ENCODE results near the gene ZFYVE19.

Gene ZFYVE19, protein sequence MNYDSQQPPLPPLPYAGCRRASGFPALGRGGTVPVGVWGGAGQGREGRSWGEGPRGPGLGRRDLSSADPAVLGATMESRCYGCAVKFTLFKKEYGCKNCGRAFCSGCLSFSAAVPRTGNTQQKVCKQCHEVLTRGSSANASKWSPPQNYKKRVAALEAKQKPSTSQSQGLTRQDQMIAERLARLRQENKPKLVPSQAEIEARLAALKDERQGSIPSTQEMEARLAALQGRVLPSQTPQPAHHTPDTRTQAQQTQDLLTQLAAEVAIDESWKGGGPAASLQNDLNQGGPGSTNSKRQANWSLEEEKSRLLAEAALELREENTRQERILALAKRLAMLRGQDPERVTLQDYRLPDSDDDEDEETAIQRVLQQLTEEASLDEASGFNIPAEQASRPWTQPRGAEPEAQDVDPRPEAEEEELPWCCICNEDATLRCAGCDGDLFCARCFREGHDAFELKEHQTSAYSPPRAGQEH

DNA sequence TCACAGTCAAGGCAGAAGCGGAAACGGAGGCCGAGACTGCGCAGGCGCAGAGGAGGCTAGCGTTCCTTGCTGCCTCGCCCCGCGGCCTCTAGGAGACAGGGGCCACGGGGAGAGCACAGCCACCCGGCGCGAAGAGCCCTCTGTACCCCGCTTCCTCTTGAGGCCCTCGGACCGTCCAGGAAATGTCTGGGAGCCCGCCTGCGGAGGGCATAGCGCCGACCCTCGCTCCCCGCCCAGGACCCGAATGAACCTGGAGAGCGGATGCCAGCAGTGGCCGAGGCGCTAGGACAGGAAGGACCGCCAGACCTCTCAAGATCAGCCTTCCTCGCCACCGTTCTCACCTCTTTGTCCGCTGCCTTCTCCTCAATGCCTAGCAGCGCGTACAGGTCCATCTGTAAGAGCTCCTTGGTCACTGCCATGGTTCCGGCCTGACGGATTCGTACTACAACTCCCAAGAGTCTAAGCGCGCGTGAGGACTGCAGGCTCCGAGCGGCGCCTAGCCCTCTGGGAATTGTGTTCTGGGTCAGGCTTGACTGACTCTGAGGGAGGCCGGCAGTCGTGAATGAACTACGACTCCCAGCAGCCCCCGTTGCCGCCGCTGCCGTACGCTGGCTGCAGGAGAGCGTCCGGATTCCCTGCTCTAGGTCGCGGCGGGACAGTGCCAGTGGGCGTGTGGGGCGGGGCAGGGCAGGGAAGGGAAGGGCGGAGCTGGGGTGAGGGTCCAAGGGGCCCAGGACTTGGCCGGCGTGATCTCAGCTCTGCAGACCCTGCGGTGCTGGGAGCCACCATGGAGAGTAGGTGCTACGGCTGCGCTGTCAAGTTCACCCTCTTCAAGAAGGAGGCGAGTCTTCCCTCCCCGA lies at the start of gene ZFYVE19, which contains the start of gene DNAJC17:
Gene ZFYVE19 (plus strand): TSS at position 62 of the 860 bp plus-strand sequence. CDS start 501 bp downstream, at position 563.
Gene DNAJC17 (minus strand): TSS at position 446 of the 860 bp plus-strand sequence. CDS start 27 bp downstream, at position 419.
- DNase-seq = peak; percentile 98

DNA sequence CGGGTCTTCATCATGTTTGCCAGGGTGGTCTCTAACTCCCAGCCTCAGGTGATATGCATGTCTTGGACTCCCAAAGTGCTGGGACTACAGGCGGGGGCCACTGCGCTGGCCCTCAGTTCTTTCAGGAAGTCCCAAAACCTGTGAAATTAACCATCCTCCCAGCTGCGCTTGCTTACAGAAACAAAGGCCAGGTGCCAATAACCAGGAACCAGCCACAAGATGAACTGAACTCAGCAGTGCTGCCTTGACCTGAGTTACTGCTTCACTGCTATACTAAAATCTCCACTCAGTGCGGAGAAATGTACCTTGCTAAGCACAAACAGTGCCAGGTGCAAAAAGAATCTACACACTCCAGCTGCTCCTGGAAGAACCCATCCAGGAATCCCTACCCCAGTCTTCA lies 46.9 kb upstream of the ZFYVE19 start:
- DNase-seq = no peak

DNA sequence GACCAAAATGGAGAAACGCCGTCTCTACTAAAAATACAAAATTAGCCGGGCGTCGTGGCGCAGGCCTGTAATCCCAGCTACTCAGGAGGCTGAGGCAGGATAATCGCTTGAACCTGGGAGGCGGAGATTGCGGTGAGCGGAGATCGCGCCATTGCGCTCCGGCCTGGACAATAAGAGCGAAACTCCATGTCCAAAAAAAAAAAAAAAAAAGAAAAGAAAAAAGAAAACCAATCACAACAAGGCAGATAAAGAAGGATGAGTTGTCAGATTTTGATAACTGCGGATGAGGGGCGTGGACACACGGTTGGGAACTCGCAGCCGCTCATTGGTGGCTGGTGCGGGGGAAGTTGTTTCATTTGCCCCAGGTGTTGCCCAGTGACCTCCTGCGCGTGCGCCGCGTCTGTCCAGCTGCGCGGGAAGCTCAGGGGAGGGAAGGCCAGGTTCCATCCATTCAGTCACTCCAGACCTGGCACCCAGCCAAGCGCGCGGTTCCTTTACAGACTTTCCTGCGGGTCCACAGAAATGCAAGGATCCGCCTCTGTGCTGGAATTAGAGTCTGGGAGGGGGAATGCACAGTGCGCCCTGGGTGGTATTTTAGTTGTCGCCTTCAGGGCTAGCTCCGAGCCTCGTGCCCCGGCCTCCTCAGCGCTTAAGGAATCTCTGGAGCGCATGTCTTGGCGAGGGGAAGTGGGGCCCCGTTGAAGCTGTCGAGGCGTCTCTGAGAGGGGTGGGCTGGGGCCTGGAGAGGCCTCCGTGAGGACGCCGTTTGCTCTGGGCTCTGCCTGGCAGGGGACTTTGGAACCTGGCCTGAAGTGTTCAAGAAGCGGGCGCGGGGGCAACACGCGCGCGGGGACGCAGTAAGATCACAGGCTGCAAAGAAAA lies 43.7 kb upstream of the ZFYVE19 start:
- DNase-seq = no peak

DNA sequence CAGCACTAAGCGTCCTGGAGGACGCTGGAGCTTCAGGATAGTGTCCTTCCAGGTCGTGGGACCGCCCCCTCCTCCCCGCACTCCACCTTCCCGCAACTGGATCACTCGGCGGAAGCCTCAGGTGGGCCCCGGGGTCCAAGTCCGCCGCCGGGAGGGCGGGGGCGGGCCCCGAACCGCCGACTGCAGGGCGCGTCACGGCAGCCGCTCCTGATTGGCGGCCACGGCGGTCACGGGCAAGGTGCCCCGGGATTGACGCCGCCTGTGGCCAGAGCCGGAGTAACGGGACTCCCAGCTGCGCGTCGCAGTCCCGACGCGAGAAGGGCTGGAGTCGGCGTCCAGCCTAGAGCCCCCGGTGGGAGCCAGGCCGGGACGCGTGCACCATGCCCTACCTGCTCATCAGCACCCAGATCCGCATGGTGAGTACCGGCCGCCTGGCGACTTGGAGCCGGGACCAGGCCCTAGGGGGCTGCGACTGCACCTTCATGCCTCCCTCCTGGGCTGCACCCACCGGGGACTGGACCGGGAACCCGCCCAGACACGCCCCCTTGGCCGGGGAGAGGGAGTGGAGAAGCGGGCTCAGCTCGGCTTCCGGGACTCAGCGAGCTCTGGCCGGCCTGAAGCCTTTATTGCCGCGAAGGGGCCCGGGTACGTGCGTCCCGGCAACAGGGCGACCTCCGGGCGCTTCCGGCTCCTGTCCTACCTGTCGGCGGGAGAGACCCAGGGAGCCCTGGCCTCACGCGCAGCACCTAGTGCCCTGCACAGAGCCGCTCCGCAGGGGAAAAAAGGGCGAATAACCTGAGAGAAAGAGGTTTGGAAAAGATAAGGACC lies 42.9 kb upstream of the ZFYVE19 start, which contains the start of gene GCHFR:
Gene GCHFR (plus strand): TSS at position 268 of the 828 bp plus-strand sequence. CDS start 113 bp downstream, at position 381.
- peak; percentile 67 for DNase-seq

DNA sequence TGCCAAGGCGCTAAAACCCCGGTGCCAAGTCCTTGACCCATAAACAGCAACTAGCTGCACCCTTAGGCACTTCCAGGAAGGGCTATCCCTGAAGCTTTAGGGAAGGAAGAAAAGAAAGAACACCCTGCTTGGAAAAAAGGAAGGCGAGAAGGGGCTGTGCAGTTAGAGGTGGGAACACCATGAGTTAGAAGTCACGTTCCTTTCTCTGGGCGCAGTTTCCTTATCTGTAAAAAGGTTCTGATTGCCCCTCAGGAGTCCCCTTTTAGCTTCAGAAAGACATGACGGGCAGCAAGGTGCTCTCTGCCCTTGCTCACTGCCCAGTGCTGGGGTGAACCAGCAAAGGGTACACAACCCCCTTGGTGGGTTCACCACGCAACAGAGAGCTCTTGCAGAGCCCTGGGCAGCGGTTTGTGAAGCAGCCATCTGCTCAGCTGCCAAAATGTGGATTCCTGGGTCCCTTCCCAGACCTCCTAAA lies 42.2 kb upstream of the ZFYVE19 start:
- no peak for DNase-seq

DNA sequence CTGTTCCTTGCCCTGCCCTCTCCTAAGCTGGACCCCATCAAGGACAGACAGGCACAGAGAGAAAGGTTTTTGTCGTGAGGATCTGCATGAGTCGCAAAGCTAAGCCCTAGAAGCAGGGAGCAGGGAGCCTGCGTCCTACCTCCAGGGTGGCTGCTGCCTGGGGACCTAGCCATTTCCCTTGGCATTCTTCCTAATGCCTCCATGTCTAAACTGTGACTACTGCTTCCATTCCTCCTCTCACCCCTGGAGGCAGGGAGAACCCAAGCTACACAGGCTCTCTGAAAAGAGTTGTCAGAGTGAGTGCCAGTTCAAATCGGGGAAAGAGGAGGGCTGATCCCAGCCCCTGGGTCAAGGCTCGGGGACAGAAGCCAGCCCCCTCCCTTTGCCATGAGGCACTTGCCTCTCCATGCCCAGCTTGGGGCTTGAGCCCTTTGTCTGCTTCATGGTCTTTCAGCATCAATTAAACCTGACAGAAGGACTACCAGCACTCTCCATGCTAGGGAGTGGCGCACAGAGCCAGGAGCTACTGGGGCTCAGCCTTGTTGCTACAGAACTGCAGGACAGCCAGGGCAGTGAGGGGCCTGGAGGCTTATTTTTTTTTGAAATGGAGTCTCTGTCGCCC lies 40.6 kb upstream of the ZFYVE19 start:
- no peak for DNase-seq

DNA sequence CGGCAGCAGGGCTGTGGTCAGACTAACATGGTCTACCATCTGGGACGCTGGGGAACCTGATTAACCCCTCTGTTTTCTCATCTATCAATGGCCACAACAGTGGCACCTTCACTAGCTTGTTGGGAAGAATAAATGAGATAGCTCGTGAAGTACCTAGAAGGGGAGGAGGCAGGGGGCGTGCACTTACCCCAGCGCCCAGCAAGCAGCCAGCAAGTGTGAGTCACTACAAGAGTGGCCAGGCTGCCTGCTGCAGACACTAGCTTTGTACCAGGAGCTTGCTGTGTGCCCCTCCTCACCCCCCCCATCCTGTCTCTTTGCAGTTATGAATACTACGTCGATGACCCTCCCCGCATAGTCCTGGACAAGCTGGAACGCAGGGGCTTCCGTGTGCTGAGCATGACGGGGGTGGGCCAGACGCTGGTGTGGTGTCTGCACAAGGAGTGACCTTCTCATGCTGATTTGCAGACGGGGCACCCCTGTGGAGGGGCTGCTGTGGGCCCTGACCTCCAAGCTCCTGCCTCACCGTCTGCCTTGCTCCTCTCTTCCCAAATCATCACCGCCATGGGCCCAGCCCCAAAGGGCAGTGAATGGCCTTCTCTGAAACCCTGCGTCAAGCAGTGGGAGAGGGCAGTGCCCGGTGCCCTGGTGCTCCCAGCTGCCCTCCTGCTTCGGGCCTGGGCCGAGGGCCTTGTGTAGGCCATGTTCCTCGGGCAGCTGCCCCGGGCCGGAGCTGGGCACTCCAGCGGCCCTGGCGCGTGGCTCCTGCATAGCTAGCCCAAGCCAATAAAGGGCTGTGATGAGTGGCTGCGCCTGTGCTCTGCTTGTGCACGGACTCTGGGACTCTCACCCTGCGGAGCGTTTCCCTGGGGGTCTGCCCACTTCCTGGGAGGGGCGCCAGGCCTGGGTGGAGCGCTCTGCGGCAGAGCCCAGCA lies 39.7 kb upstream of the ZFYVE19 start:
- DNase-seq = no peak

DNA sequence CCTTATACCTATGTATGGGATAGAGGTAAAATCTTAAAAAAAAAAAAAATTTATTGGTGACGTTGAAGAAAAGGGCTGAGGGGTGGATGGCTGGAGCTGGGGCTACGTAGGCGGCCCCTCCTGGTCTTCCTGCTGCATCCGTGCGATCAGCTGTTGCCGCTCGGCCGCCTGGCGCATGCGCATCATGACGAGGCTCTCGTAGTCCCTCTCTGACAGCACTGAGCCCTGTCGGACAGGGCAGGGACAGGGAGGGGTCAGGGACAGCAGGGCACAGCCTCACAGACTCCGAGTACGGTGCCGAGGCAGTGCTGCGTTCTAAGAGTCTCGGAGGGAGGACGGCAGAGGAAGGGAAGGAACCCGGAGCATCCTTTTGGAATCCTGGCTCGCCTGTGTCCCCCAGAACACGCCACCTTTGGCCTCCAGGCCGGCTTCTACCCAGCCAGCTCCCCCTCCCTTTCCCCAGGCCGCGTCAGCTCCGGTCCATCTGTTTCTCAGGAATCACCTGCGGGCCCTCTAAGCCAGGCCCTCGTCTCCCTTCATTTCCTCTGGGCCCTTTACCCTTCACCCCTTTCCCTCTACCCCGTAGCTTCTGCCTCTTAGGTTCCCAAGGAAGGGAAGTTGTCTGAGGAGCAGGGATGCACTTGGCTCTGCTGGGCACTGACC lies 38.9 kb upstream of the ZFYVE19 start:
- no peak for DNase-seq

DNA sequence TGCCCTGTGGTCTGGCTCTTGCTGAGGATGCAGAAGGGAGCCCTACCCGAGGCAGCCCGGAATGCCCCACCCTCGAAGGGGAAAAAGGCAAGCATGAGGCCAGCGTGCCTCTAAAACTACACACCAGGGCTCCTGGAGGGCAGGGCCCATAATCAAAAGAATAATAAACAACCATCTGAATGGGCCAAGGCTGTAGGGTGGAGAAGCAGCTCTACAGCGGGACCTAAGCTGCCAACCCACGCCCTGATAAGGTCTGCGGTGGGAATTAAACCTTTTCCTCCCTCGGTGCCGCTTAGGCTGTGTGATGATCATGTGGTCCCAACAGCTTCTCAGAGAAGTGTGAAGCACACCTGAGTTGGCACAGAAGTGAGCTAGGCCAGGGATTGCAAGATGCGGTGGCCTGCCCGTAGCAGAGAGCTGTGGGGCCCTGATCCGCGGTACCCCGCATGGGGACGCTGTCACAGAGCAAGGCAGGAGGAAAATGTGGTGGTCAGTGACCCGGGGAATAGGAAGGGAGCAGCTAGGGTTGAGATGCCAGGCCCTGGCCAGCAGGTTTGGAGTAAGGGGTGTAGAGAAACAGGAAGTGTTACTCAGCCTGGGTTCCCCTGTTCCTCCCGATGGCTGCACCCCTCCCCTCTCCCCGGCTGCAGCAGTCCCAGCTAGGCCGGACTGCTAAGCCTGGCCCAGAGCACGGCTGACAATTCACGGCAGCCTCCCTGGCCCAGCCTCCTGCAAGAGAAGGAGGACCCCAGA lies 38.2 kb upstream of the ZFYVE19 start:
- DNase-seq = no peak

DNA sequence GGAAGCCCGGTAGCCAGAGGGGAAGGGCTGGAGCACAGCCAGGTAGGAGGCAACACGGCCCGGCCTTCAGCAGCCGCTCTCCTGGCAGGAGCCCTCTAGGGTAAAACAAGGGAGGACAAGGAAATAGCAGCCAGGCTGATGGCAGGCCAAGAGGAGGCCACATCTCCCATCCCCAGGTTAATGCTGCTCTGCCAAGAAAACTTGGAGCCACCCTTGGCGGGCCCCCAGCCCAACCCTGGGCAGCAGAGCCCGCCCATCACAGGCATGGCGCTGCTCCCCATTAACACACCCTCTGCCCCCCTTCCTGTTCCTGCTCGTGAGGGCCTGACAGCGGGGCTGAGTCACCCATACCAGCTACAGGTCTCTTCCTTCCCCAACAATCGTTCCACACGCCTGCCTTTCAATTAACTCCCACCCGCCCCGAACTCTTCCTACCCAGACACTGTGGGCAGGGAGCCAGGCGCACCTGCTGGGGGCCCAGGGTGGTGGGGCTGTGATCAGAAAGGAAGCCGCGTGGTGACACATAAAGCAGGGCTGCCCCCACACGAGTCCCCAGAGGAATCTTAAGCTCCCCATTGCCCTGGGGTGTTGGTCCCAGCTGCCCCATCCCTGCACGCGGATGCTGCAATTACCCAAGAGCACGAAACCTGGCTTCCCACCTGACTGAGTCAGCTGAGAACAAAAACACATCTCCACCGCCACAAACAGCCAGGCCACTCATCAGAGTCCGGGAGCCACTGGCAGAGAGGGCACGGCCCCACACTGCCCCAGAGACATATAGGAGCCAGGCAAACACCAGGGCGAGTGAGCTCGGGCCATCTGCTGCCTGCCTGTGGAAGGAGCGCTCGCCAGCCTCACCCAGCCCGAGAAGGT lies 37.4 kb upstream of the ZFYVE19 start, which contains the start of gene C15orf62:
Gene C15orf62 (plus strand): TSS at position 707 of the 873 bp plus-strand sequence. CDS start 516 bp downstream, outside the sequence.
- DNase-seq = no peak

DNA sequence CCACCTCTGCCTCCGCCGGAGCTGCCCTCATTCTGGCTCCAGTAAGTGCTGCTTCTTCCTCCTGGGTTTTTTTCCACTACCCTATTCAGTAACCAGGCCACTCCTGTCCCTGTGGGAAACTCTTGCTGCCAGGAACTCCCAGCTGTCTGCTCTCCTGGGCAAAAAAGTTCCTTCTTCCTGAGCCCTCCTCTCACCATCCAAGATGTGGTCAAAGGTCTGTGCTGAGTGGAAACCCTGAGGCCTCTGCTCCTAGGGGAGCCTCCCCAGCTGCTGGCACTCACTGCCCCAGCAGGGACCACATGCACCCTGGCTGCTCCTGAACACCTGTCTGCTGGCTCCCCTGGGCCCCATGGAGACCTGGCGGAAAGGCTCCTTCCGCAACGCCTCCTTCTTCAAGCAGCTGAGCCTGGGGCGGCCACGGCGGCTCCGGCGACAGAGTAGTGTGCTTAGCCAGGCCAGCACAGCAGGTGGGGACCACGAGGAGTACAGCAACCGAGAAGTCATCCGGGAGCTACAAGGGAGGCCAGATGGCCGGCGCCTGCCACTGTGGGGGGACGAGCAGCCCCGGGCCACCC lies 36.7 kb upstream of the ZFYVE19 start:
- DNase-seq = no peak

DNA sequence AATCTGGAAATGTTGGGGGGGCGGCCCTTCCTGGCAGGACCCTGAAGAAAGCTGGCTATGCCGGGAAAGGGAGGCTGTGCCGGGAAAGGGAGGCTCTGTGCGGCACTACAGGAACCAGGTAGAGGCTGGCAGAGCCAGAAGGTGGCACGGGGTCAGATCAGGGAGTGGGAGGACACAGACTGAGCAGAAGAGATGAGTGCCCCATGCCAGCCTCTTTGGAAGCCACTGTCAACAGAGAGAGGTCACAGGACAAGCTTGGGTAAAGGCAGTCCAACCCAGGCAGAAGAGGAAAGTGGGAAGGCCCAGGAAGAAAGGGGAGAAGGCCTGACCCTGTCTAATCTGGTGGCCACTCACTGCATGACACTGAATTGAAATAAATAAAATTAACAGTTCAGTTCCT lies 35.6 kb upstream of the ZFYVE19 start:
- DNase-seq = no peak

DNA sequence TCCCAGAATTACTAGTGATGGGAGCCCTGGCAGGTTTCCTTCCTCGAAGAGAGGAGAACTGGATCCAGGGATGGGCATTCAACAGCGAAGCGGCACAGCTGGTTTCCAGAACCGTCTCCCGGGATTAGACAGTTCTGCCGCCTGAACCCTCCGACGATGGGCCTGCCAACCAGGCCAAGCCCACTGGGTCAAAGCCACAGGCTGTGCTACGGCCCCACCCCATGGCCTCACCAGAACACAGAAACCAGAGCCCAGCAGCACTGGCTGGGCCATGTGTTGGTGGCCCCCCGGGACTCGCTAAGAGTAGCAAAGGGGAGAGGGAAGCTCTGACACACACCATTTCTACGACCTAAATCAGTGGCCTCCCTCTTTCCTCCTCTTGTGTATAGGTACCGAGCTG lies 34.9 kb upstream of the ZFYVE19 start:
- DNase-seq = no peak

DNA sequence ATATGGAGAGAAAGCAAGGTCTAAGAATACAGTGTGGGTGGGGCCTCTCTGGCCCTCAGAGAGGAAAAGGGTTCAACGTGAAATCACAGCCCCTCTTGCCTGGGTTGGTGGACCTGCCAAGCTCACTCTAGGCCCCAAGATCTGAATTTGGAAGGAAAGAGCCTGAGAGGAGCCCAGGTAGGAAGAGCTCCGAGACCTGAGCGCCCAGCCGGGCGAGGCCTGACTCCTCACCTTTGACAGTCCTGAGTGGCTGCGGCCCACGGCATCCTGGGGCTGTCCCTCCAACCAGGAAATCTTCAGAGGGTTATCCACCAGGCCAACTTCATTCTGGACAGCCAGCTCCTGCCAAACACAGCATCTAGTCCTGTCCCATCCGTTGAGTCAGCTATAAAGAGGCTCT lies 33.4 kb upstream of the ZFYVE19 start:
- DNase-seq = no peak

DNA sequence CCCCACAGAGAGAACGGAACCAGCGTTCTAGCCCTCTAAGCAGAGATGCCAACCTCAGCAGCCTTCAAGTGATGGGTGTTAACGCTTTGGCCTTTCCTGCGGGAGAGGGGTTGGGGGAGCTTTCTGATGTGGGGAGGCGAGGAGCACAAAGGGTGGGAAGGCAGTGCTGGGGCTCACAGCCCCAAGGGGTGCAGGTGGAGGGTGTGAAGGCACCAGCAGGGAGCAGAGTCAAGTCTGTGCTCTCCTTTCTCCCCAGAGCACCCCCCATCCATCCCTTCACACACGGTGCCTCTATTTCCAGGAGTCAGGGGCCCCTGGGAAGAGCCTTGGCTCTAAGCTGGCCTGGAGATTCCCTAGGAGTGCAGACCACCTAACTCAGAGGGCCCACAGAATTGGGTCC lies 33.0 kb upstream of the ZFYVE19 start:
- DNase-seq = no peak

DNA sequence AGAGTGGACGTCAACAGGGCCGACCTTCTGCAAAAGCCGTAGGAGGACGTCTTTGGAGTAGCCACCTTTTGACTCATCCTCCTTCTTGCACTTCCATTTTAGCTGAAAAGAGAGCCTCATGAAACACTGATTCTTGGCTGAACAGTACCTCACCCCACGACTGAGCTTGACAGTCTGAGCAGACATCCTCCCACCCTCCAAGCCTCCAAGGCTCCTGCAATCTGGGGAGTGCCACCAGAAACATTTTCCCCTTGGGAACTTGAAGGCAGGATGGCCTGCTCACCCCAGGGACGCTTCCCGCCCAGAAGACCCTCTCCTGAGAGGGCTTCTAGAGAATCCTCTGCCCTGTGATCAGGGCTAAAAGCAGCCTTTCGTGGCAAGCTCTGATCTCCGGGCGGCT lies 31.9 kb upstream of the ZFYVE19 start:
- DNase-seq = no peak

Measured in HCEC 1CT (cell line).